ENCODE results near the gene GPC3.

- TF ChIP-seq CTCF (conservative IDR thresholded peaks at IDR 0.05) (peak; percentile 15), ZFX (IDR thresholded peaks at IDR 0.05) (no peak)
These were observed 35.5 kb upstream of the GPC3 start for GRCh38 chrX:134020910-134021309.

All from C4-2B (cell line).